GM12865 (cell line): ENCODE data around the gene GPR142.

Experiments
- DNase-seq: peaks from one replicate; pipeline ENCODE4 v3.0.0; 2010; ENCODE audit warnings: low read depth
- H3K4me3 ChIP-seq: 2 replicates; pipeline ENCODE4 v1.5.1; 2011; ENCODE audit warnings: mild to moderate bottlenecking, low read depth, low read length, control low read depth
- CTCF ChIP-seq: IDR thresholded peaks from 2 replicates; pipeline ENCODE4 v1.5.1; 2011; ENCODE audit warnings: low read length, control low read depth, low read depth, inconsistent platforms; ENCODE audit not compliant: insufficient read depth; ENCODE audit errors: missing control alignments

The GPR142 gene

GRCh38 chr17:74343121-74343520, 24.2 kb upstream of the GPR142 start:
- no peak overlapping the region for H3K4me3 ChIP-seq
- TF ChIP-seq CTCF: no peak

GRCh38 chr17:74343526-74344284, 23.6 kb upstream of the GPR142 start:
- DNase-seq: no peak
- TF ChIP-seq CTCF: no peak
- no peak overlapping the region for H3K4me3 ChIP-seq

More at GRCh38 chr17:74343121-74343520, 24.2 kb upstream of the GPR142 start:
- DNase-seq: no peak

GRCh38 chr17:74344658-74345057, 22.6 kb upstream of the GPR142 start:
- TF ChIP-seq CTCF: no peak
- H3K4me3 ChIP-seq: no peak overlapping the region
- no peak for DNase-seq

GRCh38 chr17:74345433-74346241, 21.7 kb upstream of the GPR142 start:
- H3K4me3 ChIP-seq: no peak overlapping the region
- no peak for TF ChIP-seq CTCF
- no peak for DNase-seq

- TF ChIP-seq CTCF: no peak
- DNase-seq: no peak
- no peak overlapping the region for H3K4me3 ChIP-seq
Measured at GRCh38 chr17:74347646-74348045, 19.7 kb upstream of the GPR142 start.

- no peak for DNase-seq
- no peak for TF ChIP-seq CTCF
- no peak overlapping the region for H3K4me3 ChIP-seq
Measured at GRCh38 chr17:74349120-74349519, 18.2 kb upstream of the GPR142 start.
